Activated CD4-positive, CD25-positive, alpha-beta regulatory T cell (primary cell): ENCODE results near the gene PTTG2.

Experiments used
- DNase-seq, 4 experiments: peaks; one replicate each; lab custom pipeline; 2025; lab: John Stamatoyannopoulos, UW

Gene PTTG2

GRCh38 chr4:38009421-38009820 lies 49.2 kb downstream of the PTTG2 start:
- DNase-seq = no peak

DNA sequence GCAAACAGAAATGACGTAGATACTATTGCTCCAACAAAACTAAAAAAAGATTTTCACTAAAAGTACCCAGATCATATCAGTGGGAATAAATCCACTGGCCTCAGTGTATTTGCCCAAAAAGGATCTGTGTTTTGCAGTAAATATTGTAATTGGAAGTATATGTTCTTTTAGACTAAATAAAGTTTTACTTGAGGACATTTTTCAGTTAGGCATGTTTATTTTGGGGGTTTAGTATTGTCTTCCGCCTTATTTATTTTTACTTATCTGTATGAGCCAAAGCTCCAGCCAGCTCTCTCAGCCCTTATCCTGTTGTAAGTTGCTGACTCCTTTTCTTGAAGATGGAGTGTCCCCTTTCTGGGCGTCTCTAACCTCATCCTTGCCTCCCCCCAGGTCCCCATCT lies 49.8 kb downstream of the PTTG2 start:
- DNase-seq = no peak
